Calu3 (cell line): ENCODE data around the gene TSGA10IP. TPM values are rescaled to one million over a fixed set of nuclear protein-coding genes. Genes with fewer than 3 reads are reported as not detected.
A peak's percentile ranks its signal among the peaks of the same experiment; 100 is the strongest.

Experiments used
- BruUV-seq: library from RNA; stranded (reverse); fragments of 400-500 nt; replicated peaks from 2 replicates; lab custom pipeline; 2021; lab: Mats Ljungman, UMichigan
- CTCF ChIA-PET: fragments of 300-600 bp; sonication (Branson Sonifier 250); formaldehyde crosslinking; loops from one replicate; lab custom pipeline; 2022; ENCODE audit warnings: antibody characterized with exemption; lab: Charles Lee
- DNase-seq: peaks from one replicate; pipeline ENCODE4 v3.0.0; 2022
- H3K27ac Mint-ChIP-seq: one replicate; pipeline ENCODE4 v1.8.0; 2022; ENCODE audit warnings: mixed read lengths; ENCODE audit not compliant: unreplicated experiment
- H3K27me3 Mint-ChIP-seq: one replicate; pipeline ENCODE4 v1.8.0; 2022; ENCODE audit warnings: mixed read lengths; ENCODE audit not compliant: unreplicated experiment
- H3K36me3 Mint-ChIP-seq: one replicate; pipeline ENCODE4 v1.8.0; 2022; ENCODE audit warnings: mild to moderate bottlenecking, moderate library complexity, mixed read lengths; ENCODE audit not compliant: insufficient read depth, unreplicated experiment
- H3K4me1 Mint-ChIP-seq: one replicate; pipeline ENCODE4 v1.8.0; 2022; ENCODE audit warnings: mild to moderate bottlenecking, low read depth, mixed read lengths; ENCODE audit not compliant: unreplicated experiment
- H3K4me3 Mint-ChIP-seq: one replicate; pipeline ENCODE4 v1.8.0; 2022; ENCODE audit warnings: mild to moderate bottlenecking, low read depth, moderate library complexity, mixed read lengths; ENCODE audit not compliant: unreplicated experiment
- H3K9me3 Mint-ChIP-seq: one replicate; pipeline ENCODE4 v1.8.0; 2022; ENCODE audit warnings: low read depth, mixed read lengths; ENCODE audit not compliant: unreplicated experiment
- CTCF ChIP-seq: fragments of 200-600 bp; IDR thresholded peaks from one replicate; pipeline ENCODE4 v1.8.0; 2022; ENCODE audit warnings: antibody characterized with exemption; ENCODE audit not compliant: unreplicated experiment
- intact Hi-C: fragments of 100-400 bp; cut with micrococcal nuclease; formaldehyde crosslinking; loops from one replicate; pipeline ENCODE4 v1.10.0; 2022; ENCODE audit not compliant: unreplicated experiment
- total RNA-seq: library from RNA; stranded (reverse); gene quantifications from 2 replicates; pipeline ENCODE4 v1.2.3, GENCODE V29; 2022

TSGA10IP gene
- total RNA-seq, 1 experiment from 2014 or later = not detected

GRCh38 chr11:66003291-66003690 is 58.0 kb downstream of the TSGA10IP start:
- H3K27ac Mint-ChIP-seq = peak overlapping the region; percentile 90
- intact Hi-C loops = no loop called here
- TF ChIP-seq CTCF = no peak
- no peaks in the 10 kb centered on the region for H3K27me3 Mint-ChIP-seq
- H3K36me3 Mint-ChIP-seq = peaks cover 63% of the 10 kb centered on the region
- no peak for DNase-seq
- CTCF ChIA-PET = interaction anchor here (0.6 to 1.5 kb wide), 4 partner anchors 18 to 115 kb away, joined by 4 to 12 read pairs (median 4); partner anchors contain the start of genes CCDC85B and FIBP
- H3K4me1 Mint-ChIP-seq = peaks cover 14% of the 10 kb centered on the region
- peak overlapping the region; percentile 92 for H3K4me3 Mint-ChIP-seq
- H3K9me3 Mint-ChIP-seq = no peaks in the 10 kb centered on the region
- BruUV-seq = no TSS peak

- Mint-ChIP-seq H3K36me3 (peaks cover 60% of the 10 kb centered on the region), H3K4me3 (no peak overlapping the region), H3K9me3 (no peaks in the 10 kb centered on the region), H3K27ac (no peak overlapping the region), H3K4me1 (peaks cover 14% of the 10 kb centered on the region), H3K27me3 (no peaks in the 10 kb centered on the region)
- CTCF ChIA-PET = no interaction called here
- intact Hi-C loops = no loop called here
- no TSS peak for BruUV-seq
- no peak for TF ChIP-seq CTCF
- no peak for DNase-seq
Measured at GRCh38 chr11:66004186-66004585, 58.9 kb downstream of the TSGA10IP start.

GRCh38 chr11:66006134-66006890 is 61.0 kb downstream of the TSGA10IP start:
- BruUV-seq = no TSS peak
- H3K4me1 Mint-ChIP-seq = peaks cover 7% of the 10 kb centered on the region
- peaks cover 46% of the 10 kb centered on the region for H3K36me3 Mint-ChIP-seq
- intact Hi-C loops = no loop called here
- H3K27me3 Mint-ChIP-seq = no peaks in the 10 kb centered on the region
- TF ChIP-seq CTCF = no peak
- H3K9me3 Mint-ChIP-seq = no peaks in the 10 kb centered on the region
- CTCF ChIA-PET = no interaction called here
- H3K4me3 Mint-ChIP-seq = no peak overlapping the region
- H3K27ac Mint-ChIP-seq = no peak overlapping the region
- DNase-seq = no peak

GRCh38 chr11:66006891-66007176 is 61.6 kb downstream of the TSGA10IP start:
- no TSS peak for BruUV-seq
- no peaks in the 10 kb centered on the region for H3K27me3 Mint-ChIP-seq
- intact Hi-C loops = no loop called here
- no peak for DNase-seq
- peaks cover 7% of the 10 kb centered on the region for H3K4me1 Mint-ChIP-seq
- H3K36me3 Mint-ChIP-seq = peaks cover 46% of the 10 kb centered on the region
- H3K4me3 Mint-ChIP-seq = no peak overlapping the region
- CTCF ChIA-PET = no interaction called here
- no peak overlapping the region for H3K27ac Mint-ChIP-seq
- H3K9me3 Mint-ChIP-seq = no peaks in the 10 kb centered on the region
- TF ChIP-seq CTCF = no peak
